G401 (cell line): ENCODE results near the gene MYO1H. TPM values are rescaled to one million over a fixed set of nuclear protein-coding genes. Genes with fewer than 3 reads are reported as not detected.
"Not testable (repeated sequence)": the region's sequence is repeated elsewhere in the genome, so short reads cannot be mapped to it uniquely, and the experiment has no call there.

ENCODE experiments used
- DNase-seq: peaks from one replicate; pipeline ENCODE4 v3.0.0-alpha.2; 2015; ENCODE audit warnings: low spot score
- in situ Hi-C: cut with HindIII; loops from 2 replicates; pipeline ENCODE4 v1.10.0; 2016; ENCODE audit warnings: low sequenced_read_pairs, mixed read lengths
- total RNA-seq: library from RNA; depleted of rRNA; stranded (reverse); fragments of >200 nt; shearing (Covaris generic); gene quantifications from 2 replicates; pipeline ENCODE4 v1.2.3, GENCODE V29; 2014

MYO1H gene
- total RNA-seq, 1 experiment from 2014 or later: not detected

GRCh38 chr12:109462868-109463692 is 115.4 kb downstream of the MYO1H start:
- in situ Hi-C loops: no loop called here
- DNase-seq: no peak

DNA sequence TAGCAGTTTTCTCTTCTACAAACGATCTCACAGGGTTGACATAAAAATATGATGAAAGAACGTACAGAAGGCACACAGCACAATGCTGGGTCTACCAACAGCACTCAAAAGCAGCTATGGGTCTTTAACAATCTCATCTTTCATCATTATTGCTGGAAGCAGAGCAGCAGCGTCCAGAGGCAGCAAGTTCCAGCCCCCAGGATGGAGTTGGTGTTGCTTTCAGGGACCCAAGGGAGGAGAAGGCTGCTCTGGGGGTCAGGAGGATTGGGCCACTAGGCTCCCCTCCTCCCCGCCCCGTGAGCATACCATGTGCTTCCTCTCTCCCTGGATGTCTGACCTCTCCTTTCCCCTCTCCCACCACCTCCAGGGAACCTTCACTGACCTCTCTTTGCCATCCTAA is 116.1 kb downstream of the MYO1H start:
- in situ Hi-C loops: no loop called here
- DNase-seq: no peak

DNA sequence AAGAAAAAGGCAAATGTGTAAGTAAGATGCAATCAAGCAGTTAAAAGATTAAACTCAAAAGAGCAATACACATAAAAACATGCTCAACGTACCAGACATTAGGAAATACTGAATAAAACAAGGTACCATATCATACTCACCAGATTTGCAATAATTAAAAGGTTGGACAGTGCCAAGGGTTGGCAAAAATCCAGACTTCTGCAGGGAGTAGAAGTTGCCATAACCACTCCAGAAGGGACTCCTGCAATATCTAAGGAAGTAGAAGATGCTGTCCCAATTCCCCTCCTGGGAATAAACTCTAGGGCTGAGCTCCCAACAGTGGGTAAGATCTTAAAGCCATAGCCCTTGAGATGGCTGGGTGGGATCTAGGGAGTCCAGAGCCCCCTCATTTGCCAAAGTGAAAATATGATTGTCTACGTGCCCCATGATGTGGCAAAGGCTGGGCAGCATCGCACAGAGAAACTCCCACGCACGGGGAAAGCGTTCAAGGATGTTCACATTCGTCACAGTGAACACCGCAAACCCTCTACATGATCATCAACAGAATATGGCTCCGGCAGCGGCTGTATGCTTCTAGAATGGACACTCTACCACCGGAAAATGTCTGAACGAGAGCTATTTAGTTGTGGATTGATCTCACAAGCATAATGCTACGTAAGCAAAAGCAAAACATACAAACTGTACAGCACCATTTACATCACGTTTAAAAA is 117.1 kb downstream of the MYO1H start:
- in situ Hi-C loops: no loop called here
- DNase-seq: no peak

DNA sequence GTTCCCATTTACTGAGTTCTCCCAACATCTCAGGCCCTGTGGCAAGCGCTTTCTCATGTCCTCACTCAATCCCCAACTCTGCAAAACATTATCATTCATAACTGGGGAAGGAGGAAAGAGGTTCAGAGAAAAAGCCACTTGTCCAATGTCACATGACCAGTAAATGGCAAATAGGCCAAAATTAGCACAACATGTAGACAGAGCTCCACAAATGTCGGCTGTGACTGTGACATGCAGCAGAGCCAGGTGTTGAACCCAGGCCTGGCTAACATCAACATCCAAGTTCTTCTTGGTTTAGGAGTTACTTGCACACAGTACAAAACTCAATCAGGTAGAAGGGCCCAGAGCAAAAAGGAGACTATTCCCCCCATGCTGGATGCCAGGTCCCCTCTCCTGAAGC is 118.6 kb downstream of the MYO1H start:
- DNase-seq: no peak
- in situ Hi-C loops: no loop called here

GRCh38 chr12:109466821-109467220 is 119.1 kb downstream of the MYO1H start:
- no peak for DNase-seq
- in situ Hi-C loops: no loop called here

GRCh38 chr12:109467978-109468676 is 120.4 kb downstream of the MYO1H start:
- in situ Hi-C loops: no loop called here
- no peak for DNase-seq

GRCh38 chr12:109469517-109469916 is 121.8 kb downstream of the MYO1H start:
- DNase-seq: no peak
- in situ Hi-C loops: no loop called here

DNA sequence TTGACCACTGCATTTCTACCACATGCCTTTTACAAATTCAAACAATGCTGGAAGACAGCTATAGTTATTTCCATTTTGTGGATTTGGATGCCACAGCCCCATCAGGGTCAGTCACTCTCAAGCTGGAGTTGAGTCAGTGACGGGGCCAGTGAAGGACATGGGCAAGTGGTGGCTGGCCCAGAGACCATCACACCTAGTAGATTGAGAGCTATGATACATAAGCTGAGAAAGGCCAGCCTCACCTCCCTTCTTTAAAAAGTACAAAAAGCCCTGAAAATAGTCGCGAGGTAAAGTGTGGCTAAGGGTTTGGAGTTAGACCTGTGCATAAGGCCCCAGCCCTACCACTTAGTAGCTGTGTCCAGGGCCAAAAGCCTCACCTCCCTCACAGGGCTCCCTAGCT is 125.3 kb downstream of the MYO1H start:
- in situ Hi-C loops: no loop called here
- DNase-seq: no peak

DNA sequence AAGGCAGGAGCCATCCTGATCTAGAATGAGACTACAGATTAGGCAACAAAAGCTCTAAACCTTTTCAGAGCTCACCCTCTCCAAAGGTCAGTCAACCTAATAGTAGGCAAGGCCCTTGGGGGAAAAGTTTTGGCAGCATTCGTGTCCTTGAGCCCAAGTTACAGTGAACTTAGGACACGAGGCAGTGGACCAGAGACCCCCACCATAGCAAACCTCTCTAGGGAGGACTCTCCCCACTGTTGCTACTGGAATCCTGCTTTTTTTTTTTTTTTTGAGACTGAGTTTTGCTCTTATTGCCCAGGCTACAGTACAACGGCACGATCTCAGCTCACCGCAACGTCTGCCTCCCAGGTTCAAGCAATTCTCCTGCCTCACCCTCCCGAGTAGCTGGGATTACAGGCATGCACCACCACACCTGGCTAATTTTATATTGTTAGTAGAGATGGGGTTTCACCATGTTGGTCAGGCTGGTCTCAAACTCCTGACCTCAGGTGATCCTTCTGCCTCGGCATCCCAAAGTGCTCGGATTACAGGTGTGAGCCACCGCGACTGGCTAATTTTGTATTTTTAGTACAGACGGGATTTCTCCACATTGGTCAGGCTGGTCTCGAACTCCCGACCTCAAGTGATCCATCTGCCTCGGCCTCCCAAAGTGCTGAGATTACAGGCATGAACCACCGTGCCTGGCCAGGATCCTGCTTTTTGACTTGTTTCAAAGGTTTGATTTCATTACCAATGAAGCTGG is 126.0 kb downstream of the MYO1H start:
- in situ Hi-C loops, DNase-seq: not testable (repeated sequence)

DNA sequence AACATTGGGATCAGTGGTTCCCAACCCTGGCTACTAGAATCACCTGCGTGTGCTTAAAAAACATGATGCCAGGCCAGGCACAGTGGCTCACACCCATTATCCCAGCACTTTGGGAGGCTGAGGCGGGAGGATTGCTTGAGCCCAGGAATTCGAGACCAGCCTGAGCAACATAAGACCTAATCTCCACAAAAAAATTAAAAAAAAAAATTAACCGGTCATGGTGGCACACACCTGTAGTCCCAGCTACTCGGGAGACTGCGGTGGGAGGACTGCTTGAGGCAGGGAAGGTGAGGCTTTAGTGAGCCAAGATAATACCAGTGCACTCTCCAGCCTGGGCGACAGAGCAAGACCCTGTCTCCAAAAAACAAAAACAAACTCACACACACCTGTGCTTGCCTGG is 127.4 kb downstream of the MYO1H start:
- in situ Hi-C loops: no loop called here

DNA sequence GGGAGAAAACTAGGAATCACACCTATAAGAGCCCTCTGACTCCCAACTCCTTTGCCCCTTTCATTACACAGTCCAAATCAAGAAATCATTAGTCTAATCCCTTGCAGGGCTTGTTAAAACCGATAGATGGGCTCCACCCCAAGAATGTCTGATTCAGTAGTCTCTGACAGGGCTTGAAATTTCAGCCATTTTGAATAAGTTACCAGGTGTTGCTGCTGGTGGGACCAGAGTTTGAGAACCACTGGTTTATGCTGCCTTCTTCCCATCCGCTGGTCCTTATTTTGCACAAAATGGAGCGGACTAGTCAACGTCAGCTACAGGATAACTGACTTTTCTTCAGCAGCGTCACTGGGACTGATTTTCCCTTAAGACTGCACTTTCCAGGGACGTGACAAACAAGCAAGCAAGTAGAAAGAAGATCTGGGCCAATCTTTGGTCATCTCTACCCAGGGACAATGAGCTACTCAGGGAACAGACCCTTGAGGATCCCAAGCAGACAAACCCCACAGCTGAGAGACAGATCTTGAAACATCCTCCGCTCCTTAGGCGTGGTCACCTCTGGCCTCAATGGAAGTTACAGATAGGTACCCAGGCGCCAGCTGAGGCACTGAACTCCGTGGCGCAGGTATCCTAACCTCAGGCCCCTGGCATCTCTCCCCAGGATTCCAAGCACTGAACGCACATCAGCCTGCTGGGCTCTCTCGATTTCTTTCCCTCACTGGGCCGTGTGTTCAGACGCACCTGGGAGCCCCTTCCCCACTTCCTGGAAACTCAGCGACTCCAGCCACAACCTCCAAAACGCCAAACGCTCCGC is 128.5 kb downstream of the MYO1H start:
- in situ Hi-C loops: no loop called here
- no peak for DNase-seq

More for the DNA sequence above, 127.4 kb downstream of the MYO1H start:
- DNase-seq: no peak

GRCh38 chr12:109476807-109477184 is 129.1 kb downstream of the MYO1H start:
- no peak for DNase-seq
- in situ Hi-C loops: no loop called here

DNA sequence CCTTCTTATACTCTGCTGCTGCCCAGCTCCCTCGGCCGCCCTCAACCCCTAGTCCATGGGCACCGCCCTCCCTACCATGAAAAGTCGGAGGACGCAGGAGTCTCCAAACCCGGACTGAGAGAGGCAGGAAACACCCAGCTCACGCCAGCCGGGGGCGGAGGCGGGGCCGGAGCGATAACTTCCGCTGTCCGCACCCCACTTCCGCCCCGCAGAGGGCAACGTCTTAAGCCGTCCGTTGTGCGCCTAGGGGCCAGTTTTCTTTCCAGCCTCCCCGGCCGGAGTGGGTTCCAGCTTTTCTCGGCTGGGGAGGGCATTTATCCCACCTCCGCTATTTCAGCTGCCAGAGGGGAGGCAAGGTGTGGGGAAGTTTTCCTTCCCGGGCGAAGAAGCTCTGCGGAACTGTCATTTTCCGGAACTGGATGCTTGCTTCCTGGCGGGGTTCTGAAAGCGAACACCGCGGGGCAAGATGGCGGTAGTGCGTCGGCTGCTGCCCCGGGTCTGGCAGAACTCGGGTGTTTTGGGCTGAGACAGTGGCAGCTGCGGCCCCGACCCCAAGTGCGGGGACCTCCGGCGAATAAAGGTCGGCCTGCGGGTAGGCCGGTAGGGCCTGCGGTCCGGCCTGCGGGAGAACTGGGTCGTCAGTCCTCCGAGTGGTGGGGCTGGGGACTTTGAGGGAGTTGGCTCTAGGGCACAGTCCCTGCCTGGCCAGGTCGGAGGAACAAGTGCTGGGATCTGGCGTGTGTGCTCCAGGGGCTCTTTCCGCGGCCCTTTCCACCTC is 129.7 kb downstream of the MYO1H start, which contains the start of the genes KCTD10 and UBE3B:
TSS of gene KCTD10 (minus strand) at position 116 of the 778 bp plus-strand sequence. CDS start at position 78, 38 bp downstream.
TSS of gene UBE3B (plus strand) at position 450 of the 778 bp plus-strand sequence. CDS start 5,918 bp downstream, outside the sequence.
- in situ Hi-C loops: no loop called here

DNA sequence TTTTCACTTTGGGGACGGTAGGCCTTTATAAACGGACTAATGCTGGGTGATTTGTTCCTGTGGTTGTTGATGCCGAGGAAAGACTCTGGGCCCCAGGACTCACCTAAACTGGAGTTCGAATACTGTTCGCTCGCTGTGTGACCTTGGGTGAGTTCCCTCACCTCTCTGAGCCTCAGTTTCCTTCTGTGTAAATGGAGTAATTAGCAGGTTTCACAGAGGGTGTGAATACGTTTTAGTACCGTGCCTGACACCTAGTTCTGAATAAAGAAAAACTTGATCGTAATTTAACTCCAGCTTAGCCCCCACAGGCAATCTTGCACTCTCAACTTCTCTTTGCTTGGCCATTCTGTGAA is 130.2 kb downstream of the MYO1H start:
- in situ Hi-C loops: no loop called here
- no peak for DNase-seq

More for the DNA sequence above, 129.7 kb downstream of the MYO1H start, which contains the start of the genes KCTD10 and UBE3B:
- DNase-seq: peak; percentile 87

DNA sequence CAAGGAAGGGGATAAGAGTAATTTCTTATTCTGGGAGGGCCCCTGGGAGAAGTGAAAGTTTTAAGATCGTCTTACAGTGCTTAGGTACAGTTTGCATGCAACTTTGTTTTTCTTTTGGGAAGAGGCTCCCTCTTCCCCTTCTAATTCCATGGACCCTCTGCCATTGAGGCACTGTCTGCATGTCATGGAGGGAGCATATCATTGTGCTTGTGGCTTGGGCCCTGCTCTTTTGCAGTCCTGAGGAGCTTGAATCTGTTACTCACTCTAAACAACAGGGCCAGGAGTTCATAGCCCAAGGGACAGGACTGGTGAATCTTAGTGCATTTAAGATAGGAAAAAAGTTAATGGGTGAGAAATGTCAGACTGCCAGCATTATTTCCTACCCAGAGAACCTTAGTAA is 132.1 kb downstream of the MYO1H start:
- DNase-seq: no peak
- in situ Hi-C loops: no loop called here

GRCh38 chr12:109480356-109480755 is 132.7 kb downstream of the MYO1H start:
- in situ Hi-C loops: no loop called here
- no peak for DNase-seq

DNA sequence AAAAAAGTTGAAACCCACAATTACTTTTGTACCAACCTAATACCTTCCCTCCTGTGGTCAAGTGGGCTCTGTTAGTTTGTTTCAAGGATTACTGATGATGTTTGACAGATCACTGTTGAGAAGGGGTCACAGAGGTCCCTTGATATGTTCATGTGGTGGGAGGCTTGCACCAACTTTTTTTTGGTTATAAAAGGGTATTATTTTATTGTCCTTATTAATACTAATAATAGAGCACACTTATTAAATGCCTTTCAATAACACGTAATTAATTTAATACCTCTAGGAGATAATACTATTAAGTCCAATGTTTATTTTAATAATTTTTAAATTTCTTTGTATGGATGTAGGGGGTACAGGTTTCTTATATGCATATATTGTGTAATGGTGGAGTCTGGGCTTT is 134.2 kb downstream of the MYO1H start:
- DNase-seq: no peak
- in situ Hi-C loops: no loop called here

- no peak for DNase-seq
- in situ Hi-C loops: no loop called here
These were observed 134.8 kb downstream of the MYO1H start for GRCh38 chr12:109482491-109482890.
